Fibroblast of pulmonary artery (primary cell): Measurements from ENCODE around the gene UGT1A10.

Experiments used
- DNase-seq: peaks from one replicate; pipeline ENCODE4 v3.0.0-alpha.2; 2010; ENCODE audit warnings: low read depth
- H3K4me3 ChIP-seq: replicated peaks from 2 replicates; pipeline ENCODE4 v1.5.1; 2011; ENCODE audit warnings: low read depth, mild to moderate bottlenecking, control low read depth, low read length, moderate library complexity
- CTCF ChIP-seq: IDR thresholded peaks from 2 replicates; pipeline ENCODE4 v1.5.1; 2011; ENCODE audit warnings: mild to moderate bottlenecking, control low read depth, low read length, inconsistent platforms; ENCODE audit errors: missing control alignments

Gene UGT1A10

GRCh38 chr2:233754872-233755611 is 118.8 kb downstream of the UGT1A10 start:
- TF ChIP-seq CTCF: no peak
- no peak overlapping the region for H3K4me3 ChIP-seq
- DNase-seq: no peak

GRCh38 chr2:233756429-233757081 is 120.3 kb downstream of the UGT1A10 start:
- DNase-seq: no peak
- TF ChIP-seq CTCF: no peak
- no peak overlapping the region for H3K4me3 ChIP-seq

DNA sequence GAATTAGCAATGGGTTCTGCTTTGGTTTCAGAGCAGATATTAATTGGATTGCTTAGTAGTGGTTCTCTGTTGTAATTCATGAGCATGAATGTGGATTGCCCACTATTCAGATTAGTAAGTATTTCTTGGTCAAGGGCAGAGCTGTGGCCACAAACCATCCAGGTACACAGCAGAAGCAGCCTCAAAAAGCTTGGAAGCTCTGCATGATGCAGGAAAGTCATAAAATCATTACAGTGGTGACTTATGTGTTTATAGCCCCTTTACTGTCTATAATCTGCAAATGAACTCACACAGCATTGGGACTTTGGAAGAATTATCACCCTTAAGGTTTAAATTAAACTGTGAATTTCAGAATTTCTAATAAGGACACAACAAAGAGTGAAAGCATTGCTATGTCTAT is 121.9 kb downstream of the UGT1A10 start:
- DNase-seq: no peak
- H3K4me3 ChIP-seq: no peak overlapping the region
- TF ChIP-seq CTCF: no peak

DNA sequence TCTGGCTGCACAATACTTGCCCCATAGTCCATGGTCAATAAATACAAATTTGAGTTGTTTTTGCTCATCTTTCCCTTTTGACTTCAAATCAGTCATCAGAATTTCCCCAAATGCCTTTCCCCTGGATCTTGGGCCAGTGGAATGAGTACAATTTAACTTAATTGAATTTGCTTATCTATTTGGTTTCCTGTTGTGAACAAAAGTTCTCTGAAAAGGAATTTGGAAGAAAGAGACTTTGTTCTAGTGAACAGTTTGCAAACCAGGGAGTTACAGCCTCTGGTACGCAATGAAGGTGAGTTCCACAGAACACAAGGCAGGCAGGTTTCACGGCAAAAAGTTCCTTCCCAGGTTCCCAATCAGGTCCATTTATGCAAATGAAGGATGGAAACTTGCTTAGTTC is 122.6 kb downstream of the UGT1A10 start:
- no peak for TF ChIP-seq CTCF
- H3K4me3 ChIP-seq: no peak overlapping the region
- DNase-seq: peak; percentile 66

GRCh38 chr2:233760043-233760442 is 123.8 kb downstream of the UGT1A10 start, which contains the start of gene UGT1A1:
UGT1A1 (plus strand) TSS chr2:233760270; CDS start chr2:233760288, 18 bp downstream.
- no peak within 1 kb of the TSS for H3K4me3 ChIP-seq
- no peak for DNase-seq
- no peak for TF ChIP-seq CTCF

- peak; percentile 4 for DNase-seq
- no peak overlapping the region for H3K4me3 ChIP-seq
- no peak for TF ChIP-seq CTCF
These were observed 125.0 kb downstream of the UGT1A10 start for GRCh38 chr2:233761040-233761769.
